ENCODE data around the gene SRMS.

DNA sequence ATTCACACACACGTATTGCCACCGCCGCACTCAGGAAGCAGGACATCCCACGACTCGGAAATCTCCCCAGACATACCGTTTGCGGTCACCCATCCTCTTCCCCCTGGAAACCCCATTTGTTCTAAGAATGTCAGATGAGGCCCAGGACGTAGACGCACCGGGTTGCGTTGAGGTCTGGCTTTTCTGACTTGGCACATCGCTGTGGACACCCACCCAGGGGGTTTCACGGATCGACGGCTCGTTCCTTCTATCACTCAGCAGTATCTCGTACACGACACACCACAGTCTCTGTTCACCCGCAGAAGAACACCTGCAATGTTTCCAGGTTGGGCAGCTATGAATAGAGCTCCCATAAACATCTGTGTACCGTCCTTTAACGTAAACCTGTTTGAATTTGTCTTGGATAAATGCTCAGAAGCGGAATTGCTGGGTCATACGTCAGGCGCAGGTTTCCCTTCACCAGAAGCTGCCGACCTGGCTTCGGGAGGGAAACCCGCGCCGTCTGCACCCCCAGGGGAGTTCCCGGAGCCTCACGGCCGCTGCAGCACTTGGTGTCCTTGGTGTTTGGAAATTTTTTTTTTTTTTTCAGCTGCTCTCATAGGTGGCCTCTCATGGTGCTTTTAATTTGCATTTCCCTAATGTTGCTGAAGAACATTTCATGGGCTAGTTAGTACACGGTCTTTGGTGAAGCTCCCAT lies 39.3 kb downstream of the SRMS start:
- TF ChIP-seq EZH2 (IDR thresholded peaks at IDR 0.05), result no peak
- TF ChIP-seq, protein P1, sequence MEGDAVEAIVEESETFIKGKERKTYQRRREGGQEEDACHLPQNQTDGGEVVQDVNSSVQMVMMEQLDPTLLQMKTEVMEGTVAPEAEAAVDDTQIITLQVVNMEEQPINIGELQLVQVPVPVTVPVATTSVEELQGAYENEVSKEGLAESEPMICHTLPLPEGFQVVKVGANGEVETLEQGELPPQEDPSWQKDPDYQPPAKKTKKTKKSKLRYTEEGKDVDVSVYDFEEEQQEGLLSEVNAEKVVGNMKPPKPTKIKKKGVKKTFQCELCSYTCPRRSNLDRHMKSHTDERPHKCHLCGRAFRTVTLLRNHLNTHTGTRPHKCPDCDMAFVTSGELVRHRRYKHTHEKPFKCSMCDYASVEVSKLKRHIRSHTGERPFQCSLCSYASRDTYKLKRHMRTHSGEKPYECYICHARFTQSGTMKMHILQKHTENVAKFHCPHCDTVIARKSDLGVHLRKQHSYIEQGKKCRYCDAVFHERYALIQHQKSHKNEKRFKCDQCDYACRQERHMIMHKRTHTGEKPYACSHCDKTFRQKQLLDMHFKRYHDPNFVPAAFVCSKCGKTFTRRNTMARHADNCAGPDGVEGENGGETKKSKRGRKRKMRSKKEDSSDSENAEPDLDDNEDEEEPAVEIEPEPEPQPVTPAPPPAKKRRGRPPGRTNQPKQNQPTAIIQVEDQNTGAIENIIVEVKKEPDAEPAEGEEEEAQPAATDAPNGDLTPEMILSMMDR (IDR thresholded peaks at IDR 0.05), result no peak

Measured in neural progenitor cell (in vitro differentiated cells).